Peyer's patch (tissue), 4 donors: ENCODE results near the gene TRAPPC10.

ENCODE experiments used
- POLR2A ChIP-seq, 2 donors: fragments of 450-650 bp; IDR thresholded peaks; one replicate each; pipeline ENCODE4 v1.5.1; 2017; ENCODE audit warnings: antibody characterized with exemption in 2 of 2, mild to moderate bottlenecking in 2 of 2, moderate library complexity in 2 of 2
- TF ChIP-seq, protein P1 (sequence below), 6 experiments: fragments of 450-650 bp in 4 of 6; fragments of 200-600 bp in 2 of 6; sonication (generic) in 1 of 6; IDR thresholded peaks; one replicate each; pipeline ENCODE4 v1.5.1; 2017 to 2019; ENCODE audit warnings: antibody characterized with exemption in 6 of 6, mild to moderate bottlenecking in 3 of 6, moderate library complexity in 1 of 6

- no peak for TF ChIP-seq POLR2A (IDR thresholded peaks at IDR 0.05)
- TF ChIP-seq, protein P1, sequence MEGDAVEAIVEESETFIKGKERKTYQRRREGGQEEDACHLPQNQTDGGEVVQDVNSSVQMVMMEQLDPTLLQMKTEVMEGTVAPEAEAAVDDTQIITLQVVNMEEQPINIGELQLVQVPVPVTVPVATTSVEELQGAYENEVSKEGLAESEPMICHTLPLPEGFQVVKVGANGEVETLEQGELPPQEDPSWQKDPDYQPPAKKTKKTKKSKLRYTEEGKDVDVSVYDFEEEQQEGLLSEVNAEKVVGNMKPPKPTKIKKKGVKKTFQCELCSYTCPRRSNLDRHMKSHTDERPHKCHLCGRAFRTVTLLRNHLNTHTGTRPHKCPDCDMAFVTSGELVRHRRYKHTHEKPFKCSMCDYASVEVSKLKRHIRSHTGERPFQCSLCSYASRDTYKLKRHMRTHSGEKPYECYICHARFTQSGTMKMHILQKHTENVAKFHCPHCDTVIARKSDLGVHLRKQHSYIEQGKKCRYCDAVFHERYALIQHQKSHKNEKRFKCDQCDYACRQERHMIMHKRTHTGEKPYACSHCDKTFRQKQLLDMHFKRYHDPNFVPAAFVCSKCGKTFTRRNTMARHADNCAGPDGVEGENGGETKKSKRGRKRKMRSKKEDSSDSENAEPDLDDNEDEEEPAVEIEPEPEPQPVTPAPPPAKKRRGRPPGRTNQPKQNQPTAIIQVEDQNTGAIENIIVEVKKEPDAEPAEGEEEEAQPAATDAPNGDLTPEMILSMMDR (IDR thresholded peaks at IDR 0.05): no peak
Measured at GRCh38 chr21:43987509-43987908, 24.6 kb upstream of the TRAPPC10 start.
